MM.1S (cell line): ENCODE data around the gene CACNA2D1.

Experiments
- CTCF ChIP-seq: fragments of 300-600 bp; sonication (generic); IDR thresholded peaks from 2 replicates; pipeline ENCODE4 v1.5.1; 2016; ENCODE audit warnings: antibody characterized with exemption, low read length, mixed read lengths
- EZH2 ChIP-seq: fragments of 300-600 bp; sonication (generic); optimal IDR thresholded peaks from 2 replicates; pipeline ENCODE3; 2017; ENCODE audit warnings: low read depth, mild to moderate bottlenecking, antibody characterized with exemption, low read length, mixed read lengths
- EZH2phosphoT487 ChIP-seq: fragments of 300-600 bp; sonication (generic); IDR thresholded peaks from 2 replicates; pipeline ENCODE4 v1.6.1; 2018; ENCODE audit warnings: antibody characterized with exemption, low read length

DNA sequence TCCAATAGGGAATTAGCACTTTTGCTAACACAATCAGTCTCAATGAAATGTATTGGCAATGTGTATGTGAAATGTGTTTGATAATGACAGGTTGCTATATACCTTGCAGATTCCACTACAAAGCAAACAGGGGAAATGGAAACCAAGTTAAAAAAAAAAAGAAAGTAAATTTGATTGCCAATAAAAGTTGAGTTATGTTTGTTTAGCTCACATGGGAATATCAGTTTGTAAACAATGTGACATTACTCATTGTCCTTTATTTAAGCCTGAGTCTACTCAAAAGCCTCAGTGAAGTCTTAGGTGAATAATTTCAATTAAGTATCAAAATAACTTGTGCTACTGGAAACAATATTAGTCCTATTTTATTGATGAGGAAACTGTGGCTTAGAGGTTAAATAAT lies 285.2 kb downstream of the CACNA2D1 start:
- TF ChIP-seq EZH2 (no peak), CTCF (no peak), EZH2phosphoT487 (no peak)
